ENCODE measurements around the gene RGP1.

GRCh38 chr9:35783418-35783817 is 34.3 kb downstream of the RGP1 start:
- TF ChIP-seq CTCF (IDR thresholded peaks at IDR 0.05) (no peak), POLR2A (IDR thresholded peaks at IDR 0.05) (no peak)

Data from adrenal gland (tissue), 5 donors.